Stimulated activated CD4-positive, alpha-beta T cell treated with anti-CD3 and anti-CD28 coated beads, Interleukin-4, amount 100 ng/mL, for 1 hour (primary cell): ENCODE data around the gene MRPL37.

ENCODE experiments used
- DNase-seq: peaks from one replicate; pipeline ENCODE4 v3.0.0-alpha.2; 2020

MRPL37 gene

GRCh38 chr1:54266195-54266594 lies 66.2 kb downstream of the MRPL37 start:
- DNase-seq = no peak

GRCh38 chr1:54266908-54267307 lies 66.9 kb downstream of the MRPL37 start:
- DNase-seq = no peak
